Bone marrow (tissue), 2 donors: ENCODE measurements around the gene ZNF438.

ENCODE experiments used
- DNase-seq, 2 donors: peaks; one replicate each; lab custom pipeline; 2025; lab: John Stamatoyannopoulos, UW

The ZNF438 gene

GRCh38 chr10:30847642-30848041 lies 184.0 kb downstream of the ZNF438 start:
- no peak for DNase-seq

DNA sequence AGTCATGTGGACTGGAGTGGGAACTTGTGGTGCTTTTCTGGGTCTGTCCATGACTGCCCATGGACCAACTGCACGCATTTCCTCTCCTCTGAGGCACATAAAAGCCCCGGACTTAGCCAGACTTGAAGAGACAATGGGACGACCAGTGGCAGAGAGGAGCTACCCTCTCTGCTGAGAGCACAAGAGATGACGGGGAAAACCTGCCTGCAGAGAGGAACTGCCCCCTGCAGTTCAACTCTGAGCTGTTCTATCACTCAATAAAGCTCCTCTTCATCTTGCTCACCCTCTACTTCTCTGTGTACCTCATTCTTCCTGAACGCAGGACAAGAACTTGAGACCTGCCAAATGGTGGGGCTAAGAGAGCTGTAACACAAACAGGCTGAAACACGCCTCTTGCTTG lies 184.5 kb downstream of the ZNF438 start:
- no peak for DNase-seq

GRCh38 chr10:30846710-30847109 lies 185.0 kb downstream of the ZNF438 start:
- no peak for DNase-seq

- no peak for DNase-seq
Measured at GRCh38 chr10:30842894-30843293, 188.8 kb downstream of the ZNF438 start.

DNA sequence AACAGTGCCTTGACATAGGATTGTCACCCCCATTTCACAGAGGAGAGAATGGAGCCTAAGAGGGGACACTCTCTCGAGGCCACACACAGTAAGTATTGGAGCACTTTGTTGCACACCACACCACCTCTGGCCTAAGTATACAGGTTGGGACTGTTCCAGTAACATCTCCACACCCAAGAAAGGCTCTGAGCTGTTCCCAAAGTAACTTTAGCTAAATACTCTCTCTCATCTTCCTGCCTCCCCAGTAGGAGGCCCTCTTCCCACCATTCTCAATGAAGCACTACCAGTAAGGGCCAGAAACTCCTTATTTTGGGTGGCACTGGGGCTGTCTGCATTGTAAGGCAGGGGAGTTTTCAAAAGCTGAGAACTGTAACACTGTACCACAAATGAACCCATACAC lies 189.5 kb downstream of the ZNF438 start:
- DNase-seq: no peak

DNA sequence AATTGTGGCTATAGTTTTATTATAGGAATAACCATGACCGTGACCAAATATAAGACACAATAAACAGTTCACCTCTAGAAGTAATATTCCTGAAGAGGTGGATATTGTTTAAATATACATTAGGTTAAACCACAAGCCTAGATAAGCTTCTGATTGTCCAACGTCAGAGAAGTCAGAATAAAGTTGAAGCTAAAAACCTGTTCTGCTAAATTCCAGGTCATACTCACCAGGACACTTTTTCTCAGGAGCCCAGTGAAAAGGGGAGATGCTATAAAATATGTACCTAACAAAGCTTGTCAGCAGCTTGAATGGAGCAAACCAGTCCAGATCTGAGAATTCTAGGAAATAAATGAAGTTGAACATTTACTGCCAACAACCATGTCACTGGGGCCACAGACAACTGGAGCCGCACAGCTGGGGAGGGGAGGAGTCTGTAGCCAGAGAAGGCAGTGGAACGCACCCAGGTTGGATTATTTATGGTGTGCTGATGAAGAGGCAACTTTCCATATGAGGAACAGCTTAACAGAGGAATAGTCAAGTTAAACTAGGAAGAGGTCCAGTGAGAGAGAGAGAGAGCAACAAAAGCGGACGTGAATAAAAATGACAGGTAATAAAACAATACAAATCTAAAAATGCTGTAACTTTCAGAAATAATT lies 191.1 kb downstream of the ZNF438 start:
- no peak for DNase-seq

DNA sequence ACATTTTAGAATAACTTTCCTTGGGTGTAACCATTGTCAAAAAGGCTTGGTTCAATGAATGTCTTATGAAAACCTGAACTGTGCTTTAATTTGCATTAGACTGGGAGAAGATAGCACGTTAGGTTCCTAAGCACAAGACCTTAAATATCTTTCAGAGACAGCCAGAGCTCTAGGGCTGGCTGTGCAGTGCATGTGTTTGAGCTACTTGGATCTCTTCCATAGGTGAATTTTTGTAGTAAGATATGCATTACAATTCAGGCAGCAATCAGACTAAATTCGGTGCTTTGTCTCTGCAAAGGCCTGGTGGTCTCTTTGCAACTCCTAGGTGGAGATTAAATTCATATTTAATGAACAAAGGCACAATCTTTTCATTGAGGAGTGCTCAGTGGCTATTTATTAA lies 192.0 kb downstream of the ZNF438 start:
- DNase-seq: no peak

DNA sequence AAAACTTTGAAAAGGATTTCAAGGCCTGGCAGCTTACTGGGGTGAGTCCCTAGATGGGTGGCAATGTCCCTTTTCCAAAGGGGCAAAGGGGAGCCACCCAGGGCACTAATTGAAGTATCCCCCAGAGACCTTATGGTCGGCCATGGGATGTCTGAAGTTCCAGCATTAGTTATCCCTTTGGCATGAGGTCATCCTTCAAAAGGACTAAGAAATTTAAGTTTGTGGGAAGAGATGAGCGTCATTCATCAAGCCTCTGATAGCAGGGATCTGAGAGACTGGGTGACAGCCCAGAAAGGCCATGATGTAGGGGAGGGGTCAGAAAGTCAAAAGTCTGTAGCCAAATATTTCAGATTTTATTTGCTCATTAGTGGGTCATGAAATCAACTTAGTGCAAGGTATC lies 195.3 kb downstream of the ZNF438 start:
- no peak for DNase-seq

DNA sequence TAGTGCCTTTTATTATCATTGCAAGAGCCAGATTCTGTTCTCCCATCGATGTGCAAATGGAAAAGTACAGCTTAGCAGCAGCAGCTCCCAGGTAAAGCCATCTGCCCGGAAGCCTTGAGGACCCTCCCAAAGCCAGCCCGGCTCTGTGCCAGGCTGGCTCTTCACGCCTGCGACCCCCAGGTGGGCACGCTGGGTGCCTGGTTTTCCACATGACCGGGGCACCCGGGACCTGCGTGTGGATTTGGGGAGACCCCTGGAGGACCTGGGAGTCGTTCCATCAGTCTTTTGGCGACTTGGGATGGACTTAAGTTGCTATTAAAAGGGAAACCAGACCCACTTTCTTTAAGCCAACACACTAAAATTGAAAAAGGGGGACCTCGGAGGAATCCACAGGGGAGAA lies 196.5 kb downstream of the ZNF438 start:
- no peak for DNase-seq

- no peak for DNase-seq
Measured at GRCh38 chr10:30834651-30835050, 197.0 kb downstream of the ZNF438 start.

- DNase-seq: no peak
Measured at GRCh38 chr10:30834153-30834552, 197.5 kb downstream of the ZNF438 start.

- no peak for DNase-seq
Measured at GRCh38 chr10:30833628-30833970, 198.1 kb downstream of the ZNF438 start.

GRCh38 chr10:30832749-30833627 lies 198.7 kb downstream of the ZNF438 start:
- no peak for DNase-seq

DNA sequence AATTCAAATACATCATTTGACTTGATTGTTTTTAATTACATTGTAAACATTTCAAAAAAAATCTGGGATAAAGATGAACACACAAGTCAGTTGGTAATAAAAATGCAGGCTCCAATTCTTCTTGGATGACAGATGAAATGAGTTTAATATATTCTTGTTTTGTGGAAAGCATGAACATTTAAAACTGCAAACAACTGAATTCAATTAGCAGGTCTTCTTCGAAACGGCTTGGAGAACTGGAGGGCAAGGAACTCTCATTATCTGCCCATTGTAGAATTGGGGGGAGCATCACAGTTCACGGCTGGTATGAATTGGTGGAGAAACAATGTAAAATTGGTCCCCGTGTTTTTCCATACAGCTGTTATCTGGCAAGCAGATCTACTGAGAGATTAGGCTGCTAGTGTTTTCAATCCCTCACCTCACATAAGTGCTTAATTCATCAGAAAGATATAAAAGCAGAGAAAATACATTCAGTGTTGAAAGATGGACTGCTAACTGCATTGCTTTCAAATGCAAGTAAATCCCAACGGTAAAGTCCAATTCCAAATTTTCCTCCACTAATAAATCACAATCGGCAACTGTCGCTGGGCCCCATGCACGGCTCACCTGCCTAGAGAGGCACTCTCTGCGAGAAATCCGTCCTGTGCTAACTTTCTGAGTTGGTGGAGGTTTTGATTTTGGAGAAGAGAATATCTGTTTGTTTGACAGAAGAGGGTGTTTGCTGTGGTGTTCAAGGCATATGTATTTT lies 199.5 kb downstream of the ZNF438 start:
- DNase-seq: no peak

- DNase-seq: no peak
Measured at GRCh38 chr10:30831426-30831825, 200.2 kb downstream of the ZNF438 start.

GRCh38 chr10:30830315-30831230 lies 201.1 kb downstream of the ZNF438 start:
- no peak for DNase-seq

- no peak for DNase-seq
Measured at GRCh38 chr10:30829901-30830300, 201.8 kb downstream of the ZNF438 start.

GRCh38 chr10:30828680-30829079 lies 203.0 kb downstream of the ZNF438 start:
- DNase-seq: no peak

GRCh38 chr10:30828164-30828563 lies 203.5 kb downstream of the ZNF438 start:
- DNase-seq: no peak

DNA sequence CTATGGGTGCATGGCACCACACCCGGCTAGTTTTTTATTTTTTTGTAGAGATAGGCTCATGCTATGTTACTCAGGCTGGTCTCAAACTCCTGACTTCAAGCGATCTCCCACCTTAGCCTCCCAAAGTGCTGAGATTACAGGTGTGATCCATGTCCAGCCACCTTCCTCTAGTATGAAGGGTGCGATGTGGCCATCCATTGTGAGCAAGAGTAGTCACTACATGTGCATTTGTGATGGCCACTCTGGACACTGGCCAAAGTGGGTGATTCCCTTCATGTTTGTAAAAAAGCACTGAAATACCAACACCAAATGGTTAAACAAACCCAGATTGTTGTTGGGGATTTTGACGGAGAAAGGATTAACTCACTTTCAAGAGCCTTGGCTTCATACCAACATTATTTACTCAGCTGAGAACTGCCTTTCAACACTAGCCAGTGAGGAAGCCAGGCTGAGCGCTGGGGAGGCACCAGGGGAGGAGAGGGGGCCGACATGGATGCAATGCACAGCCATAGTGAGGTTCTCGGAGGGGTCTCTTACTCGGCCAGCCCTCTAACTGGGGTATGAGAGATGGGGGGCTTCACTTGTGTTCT lies 204.0 kb downstream of the ZNF438 start:
- no peak for DNase-seq

- no peak for DNase-seq
Measured at GRCh38 chr10:30826679-30827078, 205.0 kb downstream of the ZNF438 start.
